Prostate gland (tissue), 2 donors: ENCODE measurements around the gene ZNF341. TPM values are rescaled to one million over a fixed set of nuclear protein-coding genes. Genes with fewer than 3 reads are reported as not detected.

Experiments used
- DNase-seq: peaks from one replicate; pipeline ENCODE4 v3.0.0-alpha.2; 2019; ENCODE audit warnings: low spot score
- H3K27ac ChIP-seq, 2 donors: fragments of 200-600 bp; sonication (generic); 2 replicates each; pipeline ENCODE4 v1.5.1; 2017 to 2019
- H3K27me3 ChIP-seq: fragments of 200-600 bp; sonication (generic); replicated peaks from 2 replicates; pipeline ENCODE4 v1.5.1; 2019; ENCODE audit not compliant: insufficient read depth
- H3K36me3 ChIP-seq, 2 donors: fragments of 200-600 bp; sonication (generic); 1 replicate in 1 of 2; 2 replicates in 1 of 2; pipeline versions ENCODE4 v1.5.1 to v1.8.1; 2017 to 2019
- H3K4me1 ChIP-seq: fragments of 200-600 bp; sonication (generic); replicated peaks from 2 replicates; pipeline ENCODE4 v1.5.1; 2019
- H3K4me3 ChIP-seq, 2 donors: fragments of 200-600 bp; sonication (generic); 2 replicates each; pipeline ENCODE4 v1.5.1; 2017 to 2019
- H3K9me3 ChIP-seq: fragments of 200-600 bp; sonication (generic); 2 replicates; pipeline ENCODE4 v1.5.1; 2017
- POLR2A ChIP-seq: fragments of 450-650 bp; IDR thresholded peaks from one replicate; pipeline ENCODE4 v1.6.1; 2016; ENCODE audit warnings: antibody characterized with exemption, mild to moderate bottlenecking
- POLR2AphosphoS5 ChIP-seq: sonication (generic); formaldehyde crosslinking; IDR thresholded peaks from one replicate; pipeline ENCODE4 v1.6.1; 2017; ENCODE audit warnings: antibody characterized with exemption
- WGBS: methylation state at CpG from one replicate; pipeline ENCODE4 v1.1.5; 2018; 5-methylcytosine and 5-hydroxymethylcytosine counted together
- intact Hi-C: fragments of 100-400 bp; cut with DNase I; formaldehyde crosslinking; loops from one replicate; pipeline ENCODE4 v1.14.2; 2022
- total RNA-seq, 2 donors: library from RNA; depleted of rRNA; stranded (reverse); fragments of >200 nt; gene quantifications; one replicate each; pipeline ENCODE4 v1.1.0, GENCODE V29; 2016
- TF ChIP-seq, protein P1 (sequence below), 4 experiments: fragments of 200-600 bp in 2 of 4; fragments of 450-650 bp in 2 of 4; sonication (generic) in 2 of 4; IDR thresholded peaks; 1 replicate in 3 of 4; 2 replicates in 1 of 4; pipeline ENCODE4 v1.5.1; 2016 to 2019; ENCODE audit warnings: antibody characterized with exemption in 4 of 4, mild to moderate bottlenecking in 2 of 4, moderate library complexity in 2 of 4

Gene ZNF341
- total RNA-seq, 2 donors from 2014 or later = 2.8 to 7.0 TPM

GRCh38 chr20:33757046-33757445, 25.2 kb downstream of the ZNF341 start:
- intact Hi-C loops = no loop called here
- Histone ChIP-seq H3K27me3 (no peaks in the 10 kb centered on the region), H3K4me3 (no peak overlapping the region), H3K9me3 (no peaks in the 10 kb centered on the region), H3K36me3 (peaks cover 0 to 8% of the 10 kb centered on the region in 2 donors), H3K27ac (no peak overlapping the region), H3K4me1 (no peaks in the 10 kb centered on the region)
- no peak for TF ChIP-seq POLR2A
- no peak for DNase-seq
- 99% methylated on average over 10 of the region's 10 CpGs for WGBS

- H3K27me3 ChIP-seq = no peaks in the 10 kb centered on the region
- H3K4me3 ChIP-seq = no peak overlapping the region
- H3K4me1 ChIP-seq = no peaks in the 10 kb centered on the region
- no peaks in the 10 kb centered on the region for H3K9me3 ChIP-seq
- intact Hi-C loops = no loop called here
- WGBS = 94% methylated on average over 1 of the region's 1 CpG
- H3K36me3 ChIP-seq = peaks cover 0 to 8% of the 10 kb centered on the region in 2 donors
- TF ChIP-seq POLR2A (no peak), POLR2AphosphoS5 (no peak)
- TF ChIP-seq, protein P1, sequence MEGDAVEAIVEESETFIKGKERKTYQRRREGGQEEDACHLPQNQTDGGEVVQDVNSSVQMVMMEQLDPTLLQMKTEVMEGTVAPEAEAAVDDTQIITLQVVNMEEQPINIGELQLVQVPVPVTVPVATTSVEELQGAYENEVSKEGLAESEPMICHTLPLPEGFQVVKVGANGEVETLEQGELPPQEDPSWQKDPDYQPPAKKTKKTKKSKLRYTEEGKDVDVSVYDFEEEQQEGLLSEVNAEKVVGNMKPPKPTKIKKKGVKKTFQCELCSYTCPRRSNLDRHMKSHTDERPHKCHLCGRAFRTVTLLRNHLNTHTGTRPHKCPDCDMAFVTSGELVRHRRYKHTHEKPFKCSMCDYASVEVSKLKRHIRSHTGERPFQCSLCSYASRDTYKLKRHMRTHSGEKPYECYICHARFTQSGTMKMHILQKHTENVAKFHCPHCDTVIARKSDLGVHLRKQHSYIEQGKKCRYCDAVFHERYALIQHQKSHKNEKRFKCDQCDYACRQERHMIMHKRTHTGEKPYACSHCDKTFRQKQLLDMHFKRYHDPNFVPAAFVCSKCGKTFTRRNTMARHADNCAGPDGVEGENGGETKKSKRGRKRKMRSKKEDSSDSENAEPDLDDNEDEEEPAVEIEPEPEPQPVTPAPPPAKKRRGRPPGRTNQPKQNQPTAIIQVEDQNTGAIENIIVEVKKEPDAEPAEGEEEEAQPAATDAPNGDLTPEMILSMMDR (IDR thresholded peaks at IDR 0.05) = no peak
- H3K27ac ChIP-seq = no peak overlapping the region
- DNase-seq = no peak
Observed at GRCh38 chr20:33757458-33757857, 25.7 kb downstream of the ZNF341 start.

- WGBS = 95% methylated on average over 13 of the region's 13 CpGs
- intact Hi-C loops = no loop called here
- no peak for TF ChIP-seq POLR2A
- TF ChIP-seq, protein P1 (IDR thresholded peaks at IDR 0.05) = no peak
- no peak for TF ChIP-seq POLR2AphosphoS5
- Histone ChIP-seq H3K9me3 (no peaks in the 10 kb centered on the region), H3K4me1 (no peaks in the 10 kb centered on the region), H3K4me3 (no peak overlapping the region), H3K36me3 (no peaks in the 10 kb centered on the region), H3K27me3 (no peaks in the 10 kb centered on the region), H3K27ac (no peak overlapping the region)
- DNase-seq = no peak
Observed at GRCh38 chr20:33761698-33762250, 30.0 kb downstream of the ZNF341 start.

- no peak for TF ChIP-seq POLR2A
- TF ChIP-seq, protein P1 (IDR thresholded peaks at IDR 0.05) = no peak
- no peak for TF ChIP-seq POLR2AphosphoS5
- H3K27ac ChIP-seq = no peak overlapping the region
- WGBS = 72% methylated on average over 2 of the region's 2 CpGs
- no peaks in the 10 kb centered on the region for H3K9me3 ChIP-seq
- H3K4me1 ChIP-seq = no peaks in the 10 kb centered on the region
- no peaks in the 10 kb centered on the region for H3K27me3 ChIP-seq
- intact Hi-C loops = no loop called here
- DNase-seq = no peak
- H3K36me3 ChIP-seq = peaks cover 0 to 1% of the 10 kb centered on the region in 2 donors
- H3K4me3 ChIP-seq = no peak overlapping the region
Observed at GRCh38 chr20:33765099-33765498, 33.3 kb downstream of the ZNF341 start.

- Histone ChIP-seq H3K27me3 (no peaks in the 10 kb centered on the region), H3K4me3 (no peak overlapping the region), H3K9me3 (no peaks in the 10 kb centered on the region), H3K36me3 (peaks cover 0 to 5% of the 10 kb centered on the region in 2 donors), H3K4me1 (no peaks in the 10 kb centered on the region), H3K27ac (no peak overlapping the region)
- intact Hi-C loops = no loop called here
- no peak for DNase-seq
- no peak for TF ChIP-seq POLR2A
- TF ChIP-seq POLR2AphosphoS5 = no peak
- TF ChIP-seq, protein P1 (IDR thresholded peaks at IDR 0.05) = no peak
- WGBS = 96% methylated on average over 5 of the region's 5 CpGs
Observed at GRCh38 chr20:33765592-33765991, 33.8 kb downstream of the ZNF341 start.
